ENCODE measurements around the gene MXI1. TPM values are rescaled to one million over a fixed set of nuclear protein-coding genes. Genes with fewer than 3 reads are reported as not detected.
"Not testable (repeated sequence)": the region's sequence is repeated elsewhere in the genome, so short reads cannot be mapped to it uniquely, and the experiment has no call there.

MXI1 gene
- total and polyA plus RNA-seq, 8 donors, result 16.5 to 79.3 (median 49.2) TPM

- ATAC-seq, result no peak
- intact Hi-C loops (cut with DNase I), result no loop called here
Measured at GRCh38 chr10:110242511-110242910, 35.1 kb downstream of the MXI1 start.

GRCh38 chr10:110244550-110244949 lies 37.1 kb downstream of the MXI1 start:
- no peaks in the 10 kb centered on the region for H3K27me3 ChIP-seq
- TF ChIP-seq CTCF (IDR thresholded peaks at IDR 0.05), result no peak
- H3K4me3 ChIP-seq, result no peak overlapping the region
- no peak for ATAC-seq
- peaks cover 0 to 8% of the 10 kb centered on the region in 2 donors for H3K36me3 ChIP-seq
- intact Hi-C loops (cut with DNase I), result no loop called here
- DNase-seq, result no peak
- H3K4me1 ChIP-seq, result peaks cover 0 to 4% of the 10 kb centered on the region in 2 donors
- H3K9me3 ChIP-seq, result no peaks in the 10 kb centered on the region
- H3K27ac ChIP-seq, result no peak overlapping the region

More at GRCh38 chr10:110242511-110242910, 35.1 kb downstream of the MXI1 start:
- H3K4me3 ChIP-seq, result no peak overlapping the region
- TF ChIP-seq CTCF (IDR thresholded peaks at IDR 0.05), result no peak
- peaks cover 0 to 8% of the 10 kb centered on the region in 2 donors for H3K36me3 ChIP-seq
- no peak for DNase-seq
- no peaks in the 10 kb centered on the region for H3K27me3 ChIP-seq
- no peaks in the 10 kb centered on the region for H3K9me3 ChIP-seq
- no peak overlapping the region for H3K27ac ChIP-seq
- H3K4me1 ChIP-seq, result peaks cover 0 to 4% of the 10 kb centered on the region in 2 donors

DNA sequence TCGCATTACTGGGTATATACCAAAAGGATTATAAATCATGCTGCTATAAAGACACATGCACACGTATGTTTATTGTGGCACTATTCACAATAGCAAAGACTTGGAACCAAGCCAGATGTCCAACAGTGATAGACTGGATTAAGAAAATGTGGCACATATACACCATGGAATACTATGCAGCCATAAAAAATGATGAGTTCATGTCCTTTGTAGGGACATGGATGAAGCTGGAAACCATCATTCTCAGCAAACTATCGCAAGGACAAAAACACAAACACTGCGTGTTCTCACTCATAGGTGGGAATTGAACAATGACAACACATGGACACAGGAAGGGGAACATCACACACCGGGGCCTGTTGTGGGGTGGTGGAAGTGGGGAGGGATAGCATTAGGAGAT lies 40.4 kb downstream of the MXI1 start:
- H3K27me3 ChIP-seq; H3K4me3 ChIP-seq; ATAC-seq; intact Hi-C loops (cut with DNase I); H3K4me1 ChIP-seq; H3K9me3 ChIP-seq; H3K36me3 ChIP-seq; DNase-seq; H3K27ac ChIP-seq: not testable (repeated sequence)

GRCh38 chr10:110249489-110249888 lies 42.1 kb downstream of the MXI1 start:
- intact Hi-C loops (cut with DNase I); H3K4me1 ChIP-seq; ATAC-seq; DNase-seq; H3K36me3 ChIP-seq; H3K9me3 ChIP-seq; H3K27me3 ChIP-seq; H3K4me3 ChIP-seq; H3K27ac ChIP-seq: not testable (repeated sequence)

DNA sequence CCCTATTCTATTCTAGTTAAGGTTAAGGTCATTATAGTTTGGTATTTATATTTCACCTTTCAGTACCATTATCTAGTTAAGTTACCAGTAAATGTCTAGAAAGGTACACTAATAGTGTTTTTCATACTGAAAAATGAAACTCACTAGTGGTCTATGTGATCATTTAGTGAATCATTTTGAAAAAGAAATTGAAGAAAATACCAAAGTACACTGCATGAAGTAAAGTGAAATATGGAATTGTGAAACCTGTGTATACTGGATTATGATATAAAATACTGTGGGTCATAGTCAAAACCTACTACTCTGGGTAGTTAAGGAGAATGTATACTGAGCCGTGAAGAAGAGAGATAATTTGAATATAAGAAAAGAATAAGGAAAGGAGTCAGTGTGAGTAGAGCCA lies 44.0 kb downstream of the MXI1 start:
- H3K27ac ChIP-seq; H3K4me3 ChIP-seq; H3K27me3 ChIP-seq; H3K36me3 ChIP-seq; H3K4me1 ChIP-seq; H3K9me3 ChIP-seq; intact Hi-C loops (cut with DNase I); ATAC-seq; DNase-seq: not testable (repeated sequence)

GRCh38 chr10:110252151-110252550 lies 44.7 kb downstream of the MXI1 start:
- H3K36me3 ChIP-seq, result no peaks in the 10 kb centered on the region
- H3K4me1 ChIP-seq, result no peaks in the 10 kb centered on the region
- no peak for TF ChIP-seq CTCF (IDR thresholded peaks at IDR 0.05)
- ATAC-seq, result no peak
- no peaks in the 10 kb centered on the region for H3K9me3 ChIP-seq
- H3K27ac ChIP-seq, result no peak overlapping the region
- no peak overlapping the region for H3K4me3 ChIP-seq
- intact Hi-C loops (cut with DNase I), result no loop called here
- DNase-seq, result no peak
- H3K27me3 ChIP-seq, result no peaks in the 10 kb centered on the region

- no peak for DNase-seq
- H3K9me3 ChIP-seq, result no peaks in the 10 kb centered on the region
- H3K4me1 ChIP-seq, result no peaks in the 10 kb centered on the region
- TF ChIP-seq CTCF (IDR thresholded peaks at IDR 0.05), result no peak
- no peak for ATAC-seq
- H3K27me3 ChIP-seq, result no peaks in the 10 kb centered on the region
- intact Hi-C loops (cut with DNase I), result no loop called here
- no peak overlapping the region for H3K4me3 ChIP-seq
- peak overlapping the region in 1 of 2 donors; percentile 8 for H3K27ac ChIP-seq
- no peaks in the 10 kb centered on the region for H3K36me3 ChIP-seq
Measured at GRCh38 chr10:110254467-110254866, 47.1 kb downstream of the MXI1 start.
